Measurements from ENCODE around the gene RPH3AL.
"Not testable (repeated sequence)": the region's sequence is repeated elsewhere in the genome, so short reads cannot be mapped to it uniquely, and the experiment has no call there.

The RPH3AL gene

GRCh38 chr17:170130-170670, 182.4 kb downstream of the RPH3AL start:
- no peak for DNase-seq

GRCh38 chr17:168614-169013, 184.0 kb downstream of the RPH3AL start:
- DNase-seq: not testable (repeated sequence)

GRCh38 chr17:165939-166338, 186.7 kb downstream of the RPH3AL start:
- no peak for DNase-seq

GRCh38 chr17:164303-165235, 188.0 kb downstream of the RPH3AL start:
- DNase-seq: peak; percentile 36

- no peak for DNase-seq
These were observed 189.0 kb downstream of the RPH3AL start for GRCh38 chr17:163514-164098.

- DNase-seq: no peak
These were observed 189.9 kb downstream of the RPH3AL start for GRCh38 chr17:162689-163088.

Measured in CD4-positive, alpha-beta T cell treated with Interleukin-21 for 1 hour (primary cell).